HCT116 (cell line): ENCODE results near the gene THSD4. TPM values are rescaled to one million over a fixed set of nuclear protein-coding genes. Genes with fewer than 3 reads are reported as not detected.

ENCODE experiments used
- ATAC-seq: fragments of 200-7000 bp; cut with Tn5 transposase; 2 replicates; pipeline ENCODE4 v1.9.1; 2020; ENCODE audit warnings: mild to moderate bottlenecking, moderate library complexity
- BruUV-seq: library from RNA; stranded (reverse); fragments of 400-500 nt; replicated peaks from 2 replicates; lab custom pipeline; 2021; lab: Mats Ljungman, UMichigan
- CTCF ChIA-PET: fragments of 300-600 bp; sonication (Branson Sonifier 250); formaldehyde crosslinking; loops from one replicate; lab custom pipeline; 2021; ENCODE audit warnings: antibody characterized with exemption; lab: Charles Lee
- POLR2A ChIA-PET: fragments of 300-600, 350-600 bp; sonication (Branson Sonifier 250); formaldehyde crosslinking; loops from one replicate; lab custom pipeline; 2021; ENCODE audit warnings: antibody characterized with exemption; lab: Charles Lee
- RAD21 ChIA-PET, 2 experiments: fragments of 300-600 bp; sonication (Branson Sonifier 250); formaldehyde crosslinking; loops; one replicate each; lab custom pipeline; 2023; ENCODE audit warnings: low total read pairs in 2 of 2; ENCODE audit not compliant: uncharacterized antibody in 2 of 2, unreplicated experiment in 2 of 2, low non-redundant PET in 1 of 2; lab: Charles Lee
- DNase-seq: peaks from one replicate; pipeline ENCODE4 v3.0.0-alpha.2; 2010; ENCODE audit warnings: low read depth, low spot score
- H2AFZ ChIP-seq: fragments of 200-600 bp; shearing (Covaris generic), sonication (generic); 2 replicates; pipeline ENCODE4 v1.6.1; 2017; ENCODE audit warnings: low read depth, mixed run types, mixed read lengths, antibody characterized with exemption, low read length; ENCODE audit not compliant: poor library complexity, severe bottlenecking
- H3K27ac ChIP-seq: 2 replicates; pipeline ENCODE4 v1.5.1; 2012; ENCODE audit warnings: low read depth, low read length
- H3K27me3 ChIP-seq: fragments of 200-600 bp; sonication (generic); 2 replicates; pipeline ENCODE4 v1.6.1; 2016; ENCODE audit warnings: mixed run types, low read length, mixed read lengths; ENCODE audit not compliant: insufficient read depth
- H3K36me3 ChIP-seq, 2 experiments: fragments of 200-500 bp in 1 of 2; fragments of 200-600 bp in 1 of 2; sonication (Bioruptor generic) in 1 of 2; sonication (generic) in 1 of 2; 2 replicates each; pipeline versions ENCODE4 v1.5.1 to v1.6.1; 2014 to 2016; ENCODE audit warnings: low read length in 2 of 2, inconsistent platforms in 1 of 2, mixed read lengths in 1 of 2, mixed run types in 1 of 2; ENCODE audit not compliant: insufficient read depth in 2 of 2, control insufficient read depth in 1 of 2
- H3K4me1 ChIP-seq, 2 experiments: fragments of 200-600 bp in 1 of 2; sonication (generic) in 1 of 2; 2 replicates each; pipeline versions ENCODE4 v1.5.1 to v1.6.1; 2012 to 2017; ENCODE audit warnings: low read length in 2 of 2, inconsistent platforms in 1 of 2, mild to moderate bottlenecking in 1 of 2, mixed read lengths in 1 of 2, mixed run types in 1 of 2, moderate library complexity in 1 of 2; ENCODE audit not compliant: insufficient read depth in 2 of 2, control insufficient read depth in 1 of 2
- H3K4me2 ChIP-seq: fragments of 200-600 bp; sonication (generic); 2 replicates; pipeline ENCODE4 v1.6.1; 2017; ENCODE audit warnings: mixed run types, low read length, mixed read lengths
- H3K4me3 ChIP-seq, 2 experiments: fragments of 200-600 bp in 1 of 2; sonication (generic) in 1 of 2; replicated peaks in 1 of 2; 2 replicates each; pipeline ENCODE4 v1.5.1; 2011 to 2016; ENCODE audit warnings: low read length in 2 of 2, control low read depth in 1 of 2, low read depth in 1 of 2, mild to moderate bottlenecking in 1 of 2, mixed read lengths in 1 of 2, mixed run types in 1 of 2
- H3K79me2 ChIP-seq: fragments of 200-600 bp; sonication (generic); 2 replicates; pipeline ENCODE4 v1.6.1; 2017; ENCODE audit warnings: mild to moderate bottlenecking, mixed run types, low read length, moderate library complexity, mixed read lengths; ENCODE audit not compliant: insufficient read depth
- H3K9ac ChIP-seq: fragments of 200-600 bp; sonication (generic); 2 replicates; pipeline ENCODE4 v1.6.1; 2016; ENCODE audit warnings: low read length, mixed read lengths
- H3K9me2 ChIP-seq: fragments of 200-600 bp; sonication (generic), shearing (Covaris generic); 2 replicates; pipeline ENCODE4 v1.6.1; 2017; ENCODE audit warnings: mixed run types, mild to moderate bottlenecking, moderate library complexity; ENCODE audit not compliant: insufficient read depth
- H3K9me3 ChIP-seq, 2 experiments: fragments of 200-500 bp in 1 of 2; fragments of 200-600 bp in 1 of 2; sonication (Bioruptor generic) in 1 of 2; sonication (generic) in 1 of 2; 2 replicates each; pipeline ENCODE4 v1.6.1; 2014 to 2017; ENCODE audit warnings: low read length in 2 of 2, mixed read lengths in 2 of 2, inconsistent platforms in 1 of 2, low read depth in 1 of 2, mild to moderate bottlenecking in 1 of 2, mixed run types in 1 of 2, moderate library complexity in 1 of 2; ENCODE audit not compliant: control insufficient read depth in 1 of 2, insufficient read depth in 1 of 2
- H4K20me1 ChIP-seq: fragments of 200-600 bp; sonication (generic), shearing (Covaris generic); 2 replicates; pipeline ENCODE4 v1.6.1; 2017; ENCODE audit warnings: mixed run types, mild to moderate bottlenecking, moderate library complexity; ENCODE audit not compliant: insufficient read depth
- ATF3 ChIP-seq: IDR thresholded peaks from 2 replicates; pipeline ENCODE4 v1.6.1; 2012
- CEBPB ChIP-seq: IDR thresholded peaks from 2 replicates; pipeline ENCODE4 v1.6.1; 2012; ENCODE audit warnings: low read depth
- EGR1 ChIP-seq: IDR thresholded peaks from 2 replicates; pipeline ENCODE4 v1.6.1; 2012; ENCODE audit warnings: low read depth
- ELF1 ChIP-seq: IDR thresholded peaks from 2 replicates; pipeline ENCODE4 v1.6.1; 2012; ENCODE audit warnings: low read depth, borderline replicate concordance
- JUND ChIP-seq: IDR thresholded peaks from 2 replicates; pipeline ENCODE4 v1.6.1; 2012
- MAX ChIP-seq: IDR thresholded peaks from 2 replicates; pipeline ENCODE4 v1.6.1; 2012
- POLR2AphosphoS5 ChIP-seq: IDR thresholded peaks from 2 replicates; pipeline ENCODE4 v1.6.1; 2011; ENCODE audit warnings: mild to moderate bottlenecking, low read depth, low read length, moderate library complexity
- REST ChIP-seq: IDR thresholded peaks from 2 replicates; pipeline ENCODE4 v1.6.1; 2012; ENCODE audit warnings: low read depth
- SIN3A ChIP-seq: IDR thresholded peaks from 2 replicates; pipeline ENCODE4 v1.6.1; 2012; ENCODE audit warnings: low read depth
- SRF ChIP-seq: IDR thresholded peaks from 2 replicates; pipeline ENCODE4 v1.6.1; 2012; ENCODE audit warnings: low read depth
- TCF7L2 ChIP-seq: IDR thresholded peaks from 2 replicates; pipeline ENCODE4 v1.7.0; 2011; ENCODE audit warnings: borderline replicate concordance, inconsistent platforms; ENCODE audit not compliant: insufficient read depth, insufficient read length; ENCODE audit errors: extremely low read depth
- ZBTB33 ChIP-seq: IDR thresholded peaks from 2 replicates; pipeline ENCODE4 v1.6.1; 2011; ENCODE audit warnings: mild to moderate bottlenecking, low read length, moderate library complexity; ENCODE audit not compliant: insufficient replicate concordance; ENCODE audit errors: extremely low read depth
- ZNF274 ChIP-seq: fragments of 200-500 bp; sonication (Bioruptor generic); IDR thresholded peaks from 2 replicates; pipeline ENCODE4 v1.6.1; 2014; ENCODE audit warnings: mild to moderate bottlenecking, low read depth, low read length, inconsistent platforms
- intact Hi-C: fragments of 100-400 bp; cut with micrococcal nuclease; formaldehyde crosslinking; loops from 2 replicates; pipeline ENCODE4 v1.10.0; 2022
- total RNA-seq: library from RNA; stranded (reverse); gene quantifications from one replicate; pipeline ENCODE4 v1.2.1, GENCODE V29; 2021; ENCODE audit not compliant: unreplicated experiment

THSD4 gene
- total RNA-seq, 1 experiment from 2014 or later: 30.5 TPM

- no peak for TF ChIP-seq JUND
- no peak for TF ChIP-seq SRF
- TF ChIP-seq EGR1: no peak
- no peak for TF ChIP-seq POLR2AphosphoS5
- TF ChIP-seq ELF1: no peak
- TF ChIP-seq ATF3: no peak
- TF ChIP-seq MAX: no peak
- TF ChIP-seq TCF7L2: no peak
- no peak for TF ChIP-seq ZNF274
- TF ChIP-seq CEBPB: no peak
- TF ChIP-seq ZBTB33: no peak
- TF ChIP-seq SIN3A: no peak
- no peak for TF ChIP-seq REST
- no peaks in the 10 kb centered on the region for H4K20me1 ChIP-seq
- H3K27me3 ChIP-seq: no peaks in the 10 kb centered on the region
- no peak overlapping the region for H3K27ac ChIP-seq
- no peak overlapping the region for H3K4me2 ChIP-seq
- ATAC-seq (no peak), DNase-seq (no peak)
- intact Hi-C loops: no loop called here
- no TSS peak for BruUV-seq
- H3K4me3 ChIP-seq: no peak overlapping the region
- RAD21 ChIA-PET: no interaction called here
- POLR2A ChIA-PET: no interaction called here
- no peaks in the 10 kb centered on the region for H3K9me3 ChIP-seq
- CTCF ChIA-PET: interaction anchor here (0.7 kb wide), 1 partner anchor 15 kb away, joined by 4 read pairs; no protein-coding TSS in a partner anchor
- peaks cover 0 to 9% of the 10 kb centered on the region in 2 experiments; a peak in 1 of 4 replicates for H3K4me1 ChIP-seq
- H3K79me2 ChIP-seq: no peaks in the 10 kb centered on the region
- H3K36me3 ChIP-seq: no peaks in the 10 kb centered on the region
- no peaks in the 10 kb centered on the region for H3K9me2 ChIP-seq
- no peak overlapping the region for H2AFZ ChIP-seq
- H3K9ac ChIP-seq: no peak overlapping the region
Measured at GRCh38 chr15:71346464-71346863, 231.2 kb downstream of the THSD4 start.
